ENCODE results near the gene TEX10. TPM values are rescaled to one million over a fixed set of nuclear protein-coding genes. Genes with fewer than 3 reads are reported as not detected.

TEX10 gene
- polyA plus RNA-seq, 1 donor from 2014 or later, result 30.5 TPM

DNA sequence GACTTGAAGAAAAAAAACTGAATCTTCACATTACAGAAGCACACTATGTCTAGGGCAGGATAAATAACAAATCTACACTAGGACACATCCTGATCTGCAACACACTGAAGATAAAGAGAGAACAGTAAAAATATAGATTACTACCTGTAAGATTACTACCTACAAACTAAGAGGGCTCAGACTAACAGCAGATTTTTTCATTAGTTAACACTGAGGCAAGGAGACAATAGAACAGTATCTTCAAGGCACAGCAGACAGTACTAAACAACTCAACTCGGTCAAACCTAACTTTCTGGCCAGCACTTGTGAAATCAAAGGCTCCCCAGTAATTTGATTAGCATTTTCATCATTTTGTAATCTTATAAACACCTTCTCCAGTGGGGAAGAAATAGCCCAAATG is 46.5 kb downstream of the TEX10 start:
- Histone ChIP-seq H4K20me1 (ENCODE audit: insufficient read depth) (no peaks in the 10 kb centered on the region), H3K9me2 (ENCODE audit: insufficient read depth, low read length) (no peaks in the 10 kb centered on the region), H3K4me3 (ENCODE audit: low read length) (no peak overlapping the region), H3F3A (ENCODE audit: insufficient read depth, low read length, poor library complexity, severe bottlenecking) (no peaks in the 10 kb centered on the region), H3K36me3 (ENCODE audit: insufficient read depth, low read length) (peaks cover 13% of the 10 kb centered on the region), H2AFZ (ENCODE audit: low read depth, low read length) (no peak overlapping the region), H3K79me2 (replicated peaks; ENCODE audit: insufficient read depth, low read length) (no peaks in the 10 kb centered on the region), H3K4me2 (ENCODE audit: low read length) (no peak overlapping the region), H3K27me3 (ENCODE audit: insufficient read depth, low read depth, low read length) (no peaks in the 10 kb centered on the region), H3K9ac (ENCODE audit: low read length) (no peak overlapping the region), H3K9me3 (ENCODE audit: low read length) (no peaks in the 10 kb centered on the region), H3K27ac (ENCODE audit: low read length) (no peak overlapping the region)
- no peak for TF ChIP-seq POLR2AphosphoS5 (IDR thresholded peaks at IDR 0.05)
- no peak for TF ChIP-seq EZH2 (IDR thresholded peaks at IDR 0.05; ENCODE audit: borderline replicate concordance, insufficient read depth, low read length, poor library complexity, severe bottlenecking)
- TF ChIP-seq TAF1 (IDR thresholded peaks at IDR 0.05; ENCODE audit: low read depth), result no peak
- TF ChIP-seq REST (IDR thresholded peaks at IDR 0.05; ENCODE audit: borderline replicate concordance), result no peak

GRCh38 chr9:100303747-100304146 is 49.0 kb downstream of the TEX10 start:
- no peak for TF ChIP-seq EZH2 (IDR thresholded peaks at IDR 0.05; ENCODE audit: borderline replicate concordance, insufficient read depth, low read length, poor library complexity, severe bottlenecking)
- TF ChIP-seq, protein P1, sequence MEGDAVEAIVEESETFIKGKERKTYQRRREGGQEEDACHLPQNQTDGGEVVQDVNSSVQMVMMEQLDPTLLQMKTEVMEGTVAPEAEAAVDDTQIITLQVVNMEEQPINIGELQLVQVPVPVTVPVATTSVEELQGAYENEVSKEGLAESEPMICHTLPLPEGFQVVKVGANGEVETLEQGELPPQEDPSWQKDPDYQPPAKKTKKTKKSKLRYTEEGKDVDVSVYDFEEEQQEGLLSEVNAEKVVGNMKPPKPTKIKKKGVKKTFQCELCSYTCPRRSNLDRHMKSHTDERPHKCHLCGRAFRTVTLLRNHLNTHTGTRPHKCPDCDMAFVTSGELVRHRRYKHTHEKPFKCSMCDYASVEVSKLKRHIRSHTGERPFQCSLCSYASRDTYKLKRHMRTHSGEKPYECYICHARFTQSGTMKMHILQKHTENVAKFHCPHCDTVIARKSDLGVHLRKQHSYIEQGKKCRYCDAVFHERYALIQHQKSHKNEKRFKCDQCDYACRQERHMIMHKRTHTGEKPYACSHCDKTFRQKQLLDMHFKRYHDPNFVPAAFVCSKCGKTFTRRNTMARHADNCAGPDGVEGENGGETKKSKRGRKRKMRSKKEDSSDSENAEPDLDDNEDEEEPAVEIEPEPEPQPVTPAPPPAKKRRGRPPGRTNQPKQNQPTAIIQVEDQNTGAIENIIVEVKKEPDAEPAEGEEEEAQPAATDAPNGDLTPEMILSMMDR (IDR thresholded peaks at IDR 0.05; ENCODE audit: poor library complexity, severe bottlenecking), result no peak
- TF ChIP-seq RAD21 (conservative IDR thresholded peaks at IDR 0.05), result no peak
- no peak for TF ChIP-seq POLR2AphosphoS5 (IDR thresholded peaks at IDR 0.05)
- TF ChIP-seq EP300 (conservative IDR thresholded peaks at IDR 0.05; ENCODE audit: poor library complexity, severe bottlenecking), result no peak
- TF ChIP-seq TAF1 (IDR thresholded peaks at IDR 0.05; ENCODE audit: low read depth), result no peak
- no peak for TF ChIP-seq SMC3 (conservative IDR thresholded peaks at IDR 0.05; ENCODE audit: poor library complexity)
- H3K27ac ChIP-seq (ENCODE audit: low read length), result no peak overlapping the region
- no peak overlapping the region for H3K4me2 ChIP-seq (ENCODE audit: low read length)

GRCh38 chr9:100298378-100298777 is 54.4 kb downstream of the TEX10 start:
- H3K4me3 ChIP-seq (ENCODE audit: low read length), result no peak overlapping the region
- no peak overlapping the region for H3K27ac ChIP-seq (ENCODE audit: low read length)
- no peaks in the 10 kb centered on the region for H3K79me2 ChIP-seq (replicated peaks; ENCODE audit: insufficient read depth, low read length)
- H3K4me2 ChIP-seq (ENCODE audit: low read length), result no peak overlapping the region
- H3K9ac ChIP-seq (ENCODE audit: low read length), result no peak overlapping the region
- H3K27me3 ChIP-seq (ENCODE audit: insufficient read depth, low read depth, low read length), result no peaks in the 10 kb centered on the region
- no peak for TF ChIP-seq RAD21 (conservative IDR thresholded peaks at IDR 0.05)
- TF ChIP-seq EZH2 (IDR thresholded peaks at IDR 0.05; ENCODE audit: borderline replicate concordance, insufficient read depth, low read length, poor library complexity, severe bottlenecking), result no peak
- no peak for TF ChIP-seq MXI1 (conservative IDR thresholded peaks at IDR 0.05; ENCODE audit: poor library complexity, severe bottlenecking)
- TF ChIP-seq TAF1 (IDR thresholded peaks at IDR 0.05; ENCODE audit: low read depth), result no peak
- TF ChIP-seq SMC3 (conservative IDR thresholded peaks at IDR 0.05; ENCODE audit: poor library complexity), result no peak
- TF ChIP-seq REST (IDR thresholded peaks at IDR 0.05; ENCODE audit: borderline replicate concordance), result no peak
- no peak for TF ChIP-seq EP300 (conservative IDR thresholded peaks at IDR 0.05; ENCODE audit: poor library complexity, severe bottlenecking)
- no peak for TF ChIP-seq POLR2AphosphoS5 (IDR thresholded peaks at IDR 0.05)
- TF ChIP-seq, protein P1 (IDR thresholded peaks at IDR 0.05; ENCODE audit: poor library complexity, severe bottlenecking), result no peak
- no peaks in the 10 kb centered on the region for H4K20me1 ChIP-seq (ENCODE audit: insufficient read depth)
- no peaks in the 10 kb centered on the region for H3K9me2 ChIP-seq (ENCODE audit: insufficient read depth, low read length)
- H2AFZ ChIP-seq (ENCODE audit: low read depth, low read length), result no peak overlapping the region
- H3K9me3 ChIP-seq (ENCODE audit: low read length), result no peaks in the 10 kb centered on the region
- no peaks in the 10 kb centered on the region for H3F3A ChIP-seq (ENCODE audit: insufficient read depth, low read length, poor library complexity, severe bottlenecking)
- H3K36me3 ChIP-seq (ENCODE audit: insufficient read depth, low read length), result no peaks in the 10 kb centered on the region

More at GRCh38 chr9:100303747-100304146, 49.0 kb downstream of the TEX10 start:
- H3K36me3 ChIP-seq (ENCODE audit: insufficient read depth, low read length), result peaks cover 8% of the 10 kb centered on the region
- H3K9ac ChIP-seq (ENCODE audit: low read length), result no peak overlapping the region
- H3K79me2 ChIP-seq (replicated peaks; ENCODE audit: insufficient read depth, low read length), result no peaks in the 10 kb centered on the region
- H3K27me3 ChIP-seq (ENCODE audit: insufficient read depth, low read depth, low read length), result no peaks in the 10 kb centered on the region
- H3K4me3 ChIP-seq (ENCODE audit: low read length), result no peak overlapping the region
- no peaks in the 10 kb centered on the region for H4K20me1 ChIP-seq (ENCODE audit: insufficient read depth)
- no peak overlapping the region for H2AFZ ChIP-seq (ENCODE audit: low read depth, low read length)
- no peaks in the 10 kb centered on the region for H3K9me2 ChIP-seq (ENCODE audit: insufficient read depth, low read length)
- H3F3A ChIP-seq (ENCODE audit: insufficient read depth, low read length, poor library complexity, severe bottlenecking), result no peaks in the 10 kb centered on the region
- no peaks in the 10 kb centered on the region for H3K9me3 ChIP-seq (ENCODE audit: low read length)
